HepG2 (cell line): Measurements from ENCODE around the gene TLCD5. TPM values are rescaled to one million over a fixed set of nuclear protein-coding genes. Genes with fewer than 3 reads are reported as not detected.

ENCODE experiments used
- ATAC-seq: fragments of 200-7000 bp; cut with Tn5 transposase; 3 replicates; pipeline ENCODE4 v1.9.1; 2020; ENCODE audit warnings: mild to moderate bottlenecking, moderate library complexity
- BruUV-seq: library from RNA; stranded (reverse); fragments of 400-500 nt; replicated peaks from 2 replicates; lab custom pipeline; 2021; lab: Mats Ljungman, UMichigan
- CTCF ChIA-PET: fragments of 300-600 bp; formaldehyde crosslinking; extraction: SDS; loops from one replicate; lab custom pipeline; 2021; ENCODE audit warnings: low total read pairs, inconsistent platforms, low intra/inter-chr PET ratio; lab: Yijun Ruan, JAX
- POLR2A ChIA-PET: fragments of 350-600 bp; sonication (Branson Sonifier 250); formaldehyde crosslinking; loops from one replicate; lab custom pipeline; 2020; ENCODE audit warnings: antibody characterized with exemption, inconsistent platforms; lab: Yijun Ruan, JAX
- DNase-seq: peaks from one replicate; pipeline ENCODE4 v3.0.0-alpha.2; 2015; ENCODE audit warnings: low spot score
- FAIRE-seq: peaks from 3 replicates; lab custom pipeline; 2011; peaks lifted over from hg19 to GRCh38; lab: Jason Lieb, UNC
- H2AFZ ChIP-seq: one replicate; pipeline ENCODE4 v1.6.1; 2011; ENCODE audit warnings: low read length, inconsistent platforms
- H3K27ac ChIP-seq: fragments of 300-600 bp; 3 replicates; pipeline ENCODE4 v1.8.0; 2011; ENCODE audit warnings: mixed run types, mild to moderate bottlenecking, mixed read lengths, low read length, inconsistent platforms; ENCODE audit not compliant: insufficient read depth; ENCODE audit errors: extremely low read length
- H3K27me3 ChIP-seq, 2 experiments: fragments of 200-600 bp in 1 of 2; 2 replicates in 1 of 2; 3 replicates in 1 of 2; pipeline versions ENCODE4 v1.6.0 to v1.8.0; 2011; ENCODE audit warnings: low read length in 2 of 2, mild to moderate bottlenecking in 2 of 2, moderate library complexity in 2 of 2, inconsistent platforms in 1 of 2; ENCODE audit not compliant: insufficient read depth in 2 of 2, control insufficient read depth in 1 of 2
- H3K36me3 ChIP-seq, 2 experiments: fragments of 200-600 bp in 1 of 2; replicated peaks in 1 of 2; 2 replicates in 1 of 2; 3 replicates in 1 of 2; pipeline versions ENCODE4 v1.5.1 to v1.8.0; 2011; ENCODE audit warnings: low read length in 2 of 2, inconsistent platforms in 1 of 2; ENCODE audit not compliant: insufficient read depth in 2 of 2, control insufficient read depth in 1 of 2
- H3K4me1 ChIP-seq: 2 replicates; pipeline ENCODE4 v1.5.1; 2012; ENCODE audit warnings: low read length, inconsistent platforms; ENCODE audit not compliant: insufficient read depth
- H3K4me2 ChIP-seq: 2 replicates; pipeline ENCODE4 v1.6.0; 2011; ENCODE audit warnings: low read depth, low read length, inconsistent platforms
- H3K4me3 ChIP-seq, 3 experiments: fragments of 200-600 bp in 1 of 3; sonication (generic), shearing (Covaris generic) in 1 of 3; replicated peaks in 1 of 3; 2 replicates each; pipeline ENCODE4 v1.5.1; 2011 to 2016; ENCODE audit warnings: low read length in 3 of 3, inconsistent platforms in 2 of 3, low read depth in 2 of 3, mild to moderate bottlenecking in 2 of 3, control low read depth in 1 of 3, mixed read lengths in 1 of 3; ENCODE audit not compliant: insufficient read depth in 1 of 3
- H3K79me2 ChIP-seq: one replicate; pipeline ENCODE4 v1.6.1; 2011; ENCODE audit warnings: low read length, inconsistent platforms; ENCODE audit not compliant: insufficient read depth
- H3K9ac ChIP-seq: 2 replicates; pipeline ENCODE4 v1.6.0; 2011; ENCODE audit warnings: mild to moderate bottlenecking, low read depth, low read length, inconsistent platforms; ENCODE audit not compliant: insufficient read depth
- H3K9me3 ChIP-seq: 2 replicates; pipeline ENCODE4 v1.5.1; 2012; ENCODE audit warnings: mild to moderate bottlenecking, low read length
- H4K20me1 ChIP-seq: 2 replicates; pipeline ENCODE4 v1.6.0; 2011; ENCODE audit warnings: inconsistent platforms, mild to moderate bottlenecking, low read length, moderate library complexity; ENCODE audit not compliant: insufficient read depth
- DPF2 ChIP-seq: sonication (generic); formaldehyde crosslinking; IDR thresholded peaks from 2 replicates; pipeline ENCODE4 v1.4.0; 2020; ENCODE audit warnings: mild to moderate bottlenecking, low read depth, missing genetic modification reagents, borderline replicate concordance
- FOXK2 ChIP-seq: fragments of 450-650 bp; IDR thresholded peaks from 2 replicates; pipeline ENCODE4 v1.6.1; 2016
- GZF1 ChIP-seq: sonication (generic); formaldehyde crosslinking; IDR thresholded peaks from 2 replicates; pipeline ENCODE4 v1.5.1; 2020; ENCODE audit warnings: mild to moderate bottlenecking, missing genetic modification reagents
- HNRNPH1 ChIP-seq: fragments of 200-400 bp; formaldehyde crosslinking; optimal IDR thresholded peaks from 2 replicates; pipeline ENCODE3; 2017; ENCODE audit warnings: mild to moderate bottlenecking, low read depth, low read length
- MYNN ChIP-seq: sonication (generic); formaldehyde crosslinking; IDR thresholded peaks from 2 replicates; pipeline ENCODE4 v1.4.0; 2020; ENCODE audit warnings: mild to moderate bottlenecking, low read depth, missing genetic modification reagents
- PHF8 ChIP-seq: sonication (generic); formaldehyde crosslinking; IDR thresholded peaks from 2 replicates; pipeline ENCODE4 v1.5.0; 2020; ENCODE audit warnings: missing genetic modification reagents
- REL ChIP-seq: sonication (generic); formaldehyde crosslinking; conservative IDR thresholded peaks from 2 replicates; pipeline ENCODE4 v1.8.0; 2022; ENCODE audit warnings: mild to moderate bottlenecking, missing genetic modification reagents, moderate library complexity
- RFX5 ChIP-seq: IDR thresholded peaks from 2 replicates; pipeline ENCODE4 v1.6.1; 2011; ENCODE audit warnings: low read depth, low read length, improper control_type of control experiment
- SMC3 ChIP-seq: IDR thresholded peaks from 2 replicates; pipeline ENCODE4 v1.6.1; 2011; ENCODE audit warnings: low read length, improper control_type of control experiment
- SP1 ChIP-seq, 2 experiments: fragments of 450-650 bp in 1 of 2; sonication (generic) in 1 of 2; formaldehyde crosslinking in 1 of 2; IDR thresholded peaks; 2 replicates each; pipeline versions ENCODE4 v1.4.0 to v1.6.1; 2016 to 2020; ENCODE audit warnings: missing genetic modification reagents in 1 of 2
- TEAD3 ChIP-seq: optimal IDR thresholded peaks from 2 replicates; pipeline ENCODE3; 2016; ENCODE audit warnings: borderline replicate concordance
- ZBTB10 ChIP-seq: sonication (generic); formaldehyde crosslinking; IDR thresholded peaks from 2 replicates; pipeline ENCODE4 v1.4.0; 2020; ENCODE audit warnings: missing genetic modification reagents, borderline replicate concordance
- ZNF331 ChIP-seq: sonication (generic); formaldehyde crosslinking; IDR thresholded peaks from 2 replicates; pipeline ENCODE4 v1.4.0; 2020; ENCODE audit warnings: missing genetic modification reagents
- ZNF546 ChIP-seq: sonication (generic); formaldehyde crosslinking; conservative IDR thresholded peaks from 2 replicates; pipeline ENCODE4 v1.8.1; 2023; ENCODE audit warnings: mild to moderate bottlenecking, missing genetic modification reagents
- ZNF878 ChIP-seq: sonication (generic); formaldehyde crosslinking; IDR thresholded peaks from 2 replicates; pipeline ENCODE4 v1.8.1; 2023; ENCODE audit warnings: mild to moderate bottlenecking, missing genetic modification reagents, moderate library complexity
- WGBS: methylation state at CpG from one replicate; pipeline ENCODE4 v1.1.6; 2017; ENCODE audit warnings: low lambda C conversion rate; 5-methylcytosine and 5-hydroxymethylcytosine counted together
- in situ Hi-C: cut with HindIII; loops from 2 replicates; pipeline ENCODE4 v1.10.0; 2017; ENCODE audit warnings: low pct_unique_long_range_greater_than_20kb; ENCODE audit not compliant: extremely low pct_ligation_motif_present
- intact Hi-C: fragments of 100-400 bp; cut with micrococcal nuclease; formaldehyde crosslinking; loops from one replicate; pipeline ENCODE4 v1.10.0; 2022; ENCODE audit not compliant: unreplicated experiment
- polyA plus RNA-seq, 8 experiments: library from polyadenylated mRNA; depleted of rRNA in 3 of 8; stranded (reverse) in 7 of 8; unstranded in 1 of 8; fragments of >200 nt; fragmentation: Illumina TruSeq in 4 of 8; extraction: Trizol in 4 of 8; gene quantifications; 2 replicates each; pipeline versions ENCODE4 v1.2.1 to v1.2.3, GENCODE V29; 2011 to 2016; ENCODE audit warnings: low read depth in 4 of 8, missing spikeins in 1 of 8, mixed read lengths in 1 of 8; ENCODE audit not compliant: insufficient read depth in 1 of 8
- total RNA-seq, 5 experiments: library from RNA; depleted of rRNA; stranded (reverse); fragments of >200 nt; fragmentation: Illumina TruSeq; extraction: Trizol; gene quantifications; 2 replicates each; pipeline ENCODE4 v1.2.3, GENCODE V29; 2016; ENCODE audit warnings: low read depth in 1 of 5
- TF ChIP-seq, protein P1 (sequence below): sonication (generic); formaldehyde crosslinking; IDR thresholded peaks from 2 replicates; pipeline ENCODE4 v1.4.0; 2020; ENCODE audit warnings: low read depth, missing genetic modification reagents
- TF ChIP-seq, protein P2 (sequence below): sonication (generic); formaldehyde crosslinking; IDR thresholded peaks from 2 replicates; pipeline ENCODE4 v1.8.0; 2022; ENCODE audit warnings: mild to moderate bottlenecking, missing genetic modification reagents, moderate library complexity

The TLCD5 gene
- total and polyA plus RNA-seq, 2 of the 13 experiments (the other 11 are each of a cell fraction or from before 2014, with no cell fraction given): 6.1 to 7.6 TPM

GRCh38 chr11:120303004-120303637, 22.0 kb upstream of the TLCD5 start:
- Histone ChIP-seq H3K27me3 (peaks cover 0 to 62% of the 10 kb centered on the region in 2 experiments; a peak in 4 of 5 replicates), H4K20me1 (no peaks in the 10 kb centered on the region), H3K79me2 (no peaks in the 10 kb centered on the region), H3K4me3 (no peak overlapping the region), H3K4me1 (no peaks in the 10 kb centered on the region), H3K27ac (no peak overlapping the region), H3K9ac (no peak overlapping the region), H3K4me2 (no peak overlapping the region), H3K9me3 (no peaks in the 10 kb centered on the region), H3K36me3 (no peaks in the 10 kb centered on the region), H2AFZ (no peak overlapping the region)
- FAIRE-seq: peak; percentile 81
- 0% methylated on average over 3 of the region's 3 CpGs for WGBS
- in situ Hi-C loops: loop anchor here (5.0 kb wide), 1 partner anchor 131 kb away; no protein-coding TSS in a partner anchor
- DNase-seq: peak; percentile 69
- ATAC-seq: peak; percentile 88
- POLR2A ChIA-PET: interaction anchor here (1.4 kb wide), 1 partner anchor 118 kb away, joined by 3 read pairs; no protein-coding TSS in a partner anchor
- CTCF ChIA-PET: interaction anchor here (1.3 to 3.5 kb wide), 4 partner anchors 64 to 134 kb away, joined by 3 to 63 read pairs (median 8); partner anchors contain the start of gene POU2F3
- no TSS peak for BruUV-seq
- intact Hi-C loops: loop anchor here (1.0 kb wide), 2 partner anchors 68 to 132 kb away; no protein-coding TSS in a partner anchor
- TF ChIP-seq ZNF878 (CRISPR knock-in tag) (no peak), ZBTB10 (no peak), GZF1 (no peak), TEAD3 (CRISPR knock-in tag) (peak; percentile 65), HNRNPH1 (no peak), FOXK2 (no peak), PHF8 (CRISPR knock-in tag) (no peak), REL (CRISPR knock-in tag) (no peak), SMC3 (peak; percentile 80), MYNN (CRISPR knock-in tag) (no peak), ZNF331 (CRISPR knock-in tag) (no peak), DPF2 (CRISPR knock-in tag) (no peak), ZNF546 (CRISPR knock-in tag) (no peak), SP1 (IDR thresholded peaks at IDR 0.05) (no peak), SP1 (CRISPR knock-in tag; IDR thresholded peaks at IDR 0.05) (no peak), RFX5 (no peak)
- TF ChIP-seq, protein P1, sequence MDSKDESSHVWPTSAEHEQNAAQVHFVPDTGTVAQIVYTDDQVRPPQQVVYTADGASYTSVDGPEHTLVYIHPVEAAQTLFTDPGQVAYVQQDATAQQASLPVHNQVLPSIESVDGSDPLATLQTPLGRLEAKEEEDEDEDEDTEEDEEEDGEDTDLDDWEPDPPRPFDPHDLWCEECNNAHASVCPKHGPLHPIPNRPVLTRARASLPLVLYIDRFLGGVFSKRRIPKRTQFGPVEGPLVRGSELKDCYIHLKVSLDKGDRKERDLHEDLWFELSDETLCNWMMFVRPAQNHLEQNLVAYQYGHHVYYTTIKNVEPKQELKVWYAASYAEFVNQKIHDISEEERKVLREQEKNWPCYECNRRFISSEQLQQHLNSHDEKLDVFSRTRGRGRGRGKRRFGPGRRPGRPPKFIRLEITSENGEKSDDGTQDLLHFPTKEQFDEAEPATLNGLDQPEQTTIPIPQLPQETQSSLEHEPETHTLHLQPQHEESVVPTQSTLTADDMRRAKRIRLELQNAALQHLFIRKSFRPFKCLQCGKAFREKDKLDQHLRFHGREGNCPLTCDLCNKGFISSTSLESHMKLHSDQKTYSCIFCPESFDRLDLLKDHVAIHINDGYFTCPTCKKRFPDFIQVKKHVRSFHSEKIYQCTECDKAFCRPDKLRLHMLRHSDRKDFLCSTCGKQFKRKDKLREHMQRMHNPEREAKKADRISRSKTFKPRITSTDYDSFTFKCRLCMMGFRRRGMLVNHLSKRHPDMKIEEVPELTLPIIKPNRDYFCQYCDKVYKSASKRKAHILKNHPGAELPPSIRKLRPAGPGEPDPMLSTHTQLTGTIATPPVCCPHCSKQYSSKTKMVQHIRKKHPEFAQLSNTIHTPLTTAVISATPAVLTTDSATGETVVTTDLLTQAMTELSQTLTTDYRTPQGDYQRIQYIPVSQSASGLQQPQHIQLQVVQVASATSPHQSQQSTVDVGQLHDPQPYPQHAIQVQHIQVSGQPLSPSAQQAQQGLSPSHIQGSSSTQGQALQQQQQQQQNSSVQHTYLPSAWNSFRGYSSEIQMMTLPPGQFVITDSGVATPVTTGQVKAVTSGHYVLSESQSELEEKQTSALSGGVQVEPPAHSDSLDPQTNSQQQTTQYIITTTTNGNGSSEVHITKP (CRISPR knock-in tag): no peak
- TF ChIP-seq, protein P2, sequence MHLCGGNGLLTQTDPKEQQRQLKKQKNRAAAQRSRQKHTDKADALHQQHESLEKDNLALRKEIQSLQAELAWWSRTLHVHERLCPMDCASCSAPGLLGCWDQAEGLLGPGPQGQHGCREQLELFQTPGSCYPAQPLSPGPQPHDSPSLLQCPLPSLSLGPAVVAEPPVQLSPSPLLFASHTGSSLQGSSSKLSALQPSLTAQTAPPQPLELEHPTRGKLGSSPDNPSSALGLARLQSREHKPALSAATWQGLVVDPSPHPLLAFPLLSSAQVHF: no peak
